ENCODE measurements around the gene ITPKC.

- TF ChIP-seq PPARA (CRISPR knock-in tag; IDR thresholded peaks at IDR 0.05; ENCODE audit: borderline replicate concordance) (no peak), TSHZ2 (CRISPR knock-in tag; IDR thresholded peaks at IDR 0.05) (no peak), CREB5 (CRISPR knock-in tag; IDR thresholded peaks at IDR 0.05; ENCODE audit: low read depth) (no peak), ZNF70 (CRISPR knock-in tag; IDR thresholded peaks at IDR 0.05) (no peak), OSR1 (CRISPR knock-in tag; IDR thresholded peaks at IDR 0.05) (no peak), TOX (CRISPR knock-in tag; IDR thresholded peaks at IDR 0.05; ENCODE audit: borderline replicate concordance) (no peak), ZFP3 (CRISPR knock-in tag; IDR thresholded peaks at IDR 0.05) (no peak), ZFP30 (CRISPR knock-in tag; IDR thresholded peaks at IDR 0.05) (no peak)
These were observed 66.8 kb downstream of the ITPKC start for GRCh38 chr19:40783711-40784110.
